LHCN-M2 (cell line): ENCODE data around the gene CLEC10A. TPM values are rescaled to one million over a fixed set of nuclear protein-coding genes. Genes with fewer than 3 reads are reported as not detected.
"Not testable (repeated sequence)": the region's sequence is repeated elsewhere in the genome, so short reads cannot be mapped to it uniquely, and the experiment has no call there.

ENCODE experiments used
- DNase-seq: peaks from one replicate; pipeline ENCODE4 v3.0.0-alpha.2; 2012; ENCODE audit warnings: low read depth
- polyA plus RNA-seq: library from polyadenylated mRNA; unstranded; fragments of >200 nt; gene quantifications from one replicate; pipeline ENCODE4 v1.2.1, GENCODE V29; 2012; ENCODE audit warnings: missing spikeins
- total RNA-seq: library from RNA; depleted of rRNA; stranded (reverse); fragments of >200 nt; gene quantifications from 2 replicates; pipeline ENCODE4 v1.2.3, GENCODE V29; 2014; rRNA removed

CLEC10A gene, protein sequence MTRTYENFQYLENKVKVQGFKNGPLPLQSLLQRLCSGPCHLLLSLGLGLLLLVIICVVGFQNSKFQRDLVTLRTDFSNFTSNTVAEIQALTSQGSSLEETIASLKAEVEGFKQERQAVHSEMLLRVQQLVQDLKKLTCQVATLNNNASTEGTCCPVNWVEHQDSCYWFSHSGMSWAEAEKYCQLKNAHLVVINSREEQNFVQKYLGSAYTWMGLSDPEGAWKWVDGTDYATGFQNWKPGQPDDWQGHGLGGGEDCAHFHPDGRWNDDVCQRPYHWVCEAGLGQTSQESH
- total RNA-seq: not detected in 2 replicates
- not detected for polyA plus RNA-seq

DNA sequence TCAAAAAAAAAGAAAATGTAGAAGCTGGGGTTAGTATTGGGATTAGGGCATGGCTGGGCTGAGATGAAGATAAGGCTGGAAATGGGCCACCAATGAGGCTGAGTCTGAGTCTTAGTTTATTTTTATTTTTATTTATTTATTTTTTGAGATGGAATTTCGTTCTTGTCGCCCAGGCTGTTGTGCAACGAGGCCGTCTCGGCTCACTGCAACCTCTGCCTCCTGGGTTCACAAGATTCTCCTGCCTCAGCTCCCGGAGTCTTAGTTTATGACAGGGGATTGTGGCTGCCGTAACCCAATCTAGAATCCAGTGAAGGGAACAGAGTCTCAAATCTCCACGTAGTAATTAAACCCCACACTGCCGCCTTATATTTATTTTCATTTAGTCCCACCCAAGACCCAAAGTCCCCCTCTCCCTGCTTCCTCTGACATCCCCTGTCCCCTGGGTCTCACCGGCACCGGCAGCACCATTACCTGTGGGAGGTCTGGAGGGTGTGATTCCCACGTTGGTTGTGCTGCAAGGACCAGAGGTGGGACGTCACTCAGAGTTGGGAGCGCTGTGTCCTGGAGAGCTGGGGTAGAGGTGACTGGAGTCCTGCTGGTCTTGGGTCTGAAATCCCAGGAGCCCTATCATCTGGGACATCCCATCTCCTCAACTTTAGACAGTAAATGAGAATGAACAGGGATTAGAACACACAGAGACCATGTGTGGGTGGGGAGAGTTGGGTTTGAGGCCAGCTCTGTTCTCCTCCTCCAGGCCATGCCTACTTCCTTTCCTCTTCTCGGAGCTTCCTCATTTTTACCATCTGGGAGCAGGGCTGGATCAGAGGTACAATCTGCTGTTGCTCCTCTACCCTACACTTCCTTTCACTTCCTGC lies at the start of gene CLEC10A:
Gene CLEC10A (minus strand): TSS at position 671 of the 875 bp plus-strand sequence. CDS start 1,439 bp downstream, outside the sequence.
- no peak for DNase-seq

DNA sequence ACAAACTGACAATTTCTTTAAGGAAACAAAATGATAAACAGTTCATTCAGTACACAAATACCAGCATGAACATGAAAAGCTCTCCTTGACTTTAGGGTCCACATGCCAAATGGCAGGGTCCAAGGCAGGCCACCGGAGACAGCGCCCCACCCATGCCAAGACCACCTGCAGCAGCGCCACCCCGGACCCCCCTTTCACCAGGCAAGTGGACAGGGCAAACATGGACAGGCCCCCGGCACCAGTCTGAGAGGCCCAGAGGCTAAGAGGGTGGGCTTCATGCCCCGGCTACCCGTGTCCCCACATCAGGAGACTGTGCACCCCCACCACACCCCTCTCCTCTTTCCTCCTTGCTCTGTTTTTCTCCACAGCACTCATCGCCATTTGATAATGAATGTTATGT lies 49.3 kb upstream of the CLEC10A start:
- DNase-seq: no peak

DNA sequence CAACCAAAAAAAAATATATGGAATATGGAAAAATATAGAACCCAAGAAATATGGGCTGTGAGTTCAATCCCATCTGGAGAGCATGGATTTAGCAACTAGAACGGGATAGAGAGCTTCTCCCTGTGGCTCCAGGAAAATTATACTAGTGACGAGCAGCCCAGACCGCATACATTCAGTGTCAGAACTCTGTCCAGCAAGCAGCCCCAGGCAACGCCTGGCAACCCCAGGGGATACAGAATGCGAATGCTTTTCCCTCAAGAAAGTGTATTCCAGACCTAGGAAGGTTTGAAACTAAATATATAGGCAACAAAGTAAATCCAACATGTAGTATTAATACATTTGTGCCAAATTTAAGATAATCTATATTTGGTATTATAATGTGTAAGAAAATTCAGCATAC lies 48.1 kb upstream of the CLEC10A start:
- no peak for DNase-seq

DNA sequence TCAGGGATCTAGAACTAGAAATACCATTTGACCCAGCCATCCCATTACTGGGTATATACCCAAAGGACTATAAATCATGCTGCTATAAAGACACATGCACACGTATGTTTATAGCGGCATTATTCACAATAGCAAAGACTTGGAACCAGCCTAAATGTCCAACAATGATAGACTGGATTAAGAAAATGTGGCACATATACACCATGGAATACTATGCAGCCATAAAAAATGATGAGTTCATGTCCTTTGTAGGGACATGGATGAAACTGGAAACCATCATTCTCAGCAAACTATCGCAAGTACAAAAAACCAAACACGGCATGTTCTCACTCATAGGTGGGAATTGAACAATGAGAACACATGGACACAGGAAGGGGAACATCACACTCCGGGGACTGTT lies 47.5 kb upstream of the CLEC10A start:
- DNase-seq: not testable (repeated sequence)

DNA sequence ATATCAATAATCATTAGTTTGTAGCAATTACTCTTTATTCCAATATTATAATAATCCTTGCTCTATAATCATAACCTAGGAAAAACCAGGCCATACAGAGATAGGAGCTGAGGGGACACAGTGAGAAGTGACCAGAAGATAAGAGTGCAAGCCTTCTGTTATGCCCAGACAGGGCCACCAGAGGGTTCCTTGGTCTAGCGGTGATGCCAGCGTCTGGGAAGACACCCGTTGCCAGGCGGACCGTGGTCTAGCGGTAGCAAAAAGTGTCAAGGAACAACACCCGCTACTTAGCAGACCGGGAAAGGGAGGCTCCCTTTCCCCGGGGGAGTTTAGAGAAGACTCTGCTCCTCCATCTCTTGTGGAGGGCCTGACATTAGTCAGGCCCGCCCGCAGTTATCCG lies 46.3 kb upstream of the CLEC10A start:
- DNase-seq: not testable (repeated sequence)

DNA sequence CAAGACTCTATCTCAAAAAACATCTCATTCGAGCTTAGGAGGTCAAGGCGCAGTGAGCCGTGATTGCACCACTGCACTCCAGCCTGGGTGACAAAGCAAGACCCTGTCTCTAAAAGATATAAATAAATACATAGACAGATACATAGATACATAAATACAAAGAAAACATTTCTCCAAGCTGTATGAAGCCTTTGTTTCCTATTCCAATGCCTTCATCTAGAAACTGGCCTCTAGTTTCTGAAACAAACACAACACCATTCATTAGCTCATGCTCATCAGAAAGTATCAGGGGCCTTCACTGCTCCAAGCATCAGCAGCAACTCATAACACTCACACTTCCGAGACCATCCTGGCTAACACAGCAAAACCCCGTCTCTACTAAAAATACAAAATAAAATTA lies 44.9 kb upstream of the CLEC10A start:
- DNase-seq: no peak

DNA sequence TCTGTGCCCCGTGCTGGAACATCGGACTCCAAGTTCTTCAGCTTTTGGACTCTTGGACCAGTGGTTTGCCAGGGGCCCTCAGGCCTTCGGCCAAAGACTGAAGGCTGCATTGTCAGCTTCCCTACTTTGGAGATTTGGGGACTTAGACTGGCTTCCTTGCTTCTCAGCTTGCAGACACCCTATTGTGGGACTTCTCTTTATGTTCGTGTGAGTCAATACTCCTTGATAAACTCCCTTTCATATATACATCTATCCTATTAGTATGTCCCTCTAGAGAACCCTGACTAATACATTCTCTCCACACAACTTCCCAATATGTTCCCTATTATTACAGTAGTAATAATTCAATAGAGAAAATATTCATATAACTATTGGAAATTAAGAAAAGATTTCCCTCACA lies 43.8 kb upstream of the CLEC10A start:
- DNase-seq: no peak

DNA sequence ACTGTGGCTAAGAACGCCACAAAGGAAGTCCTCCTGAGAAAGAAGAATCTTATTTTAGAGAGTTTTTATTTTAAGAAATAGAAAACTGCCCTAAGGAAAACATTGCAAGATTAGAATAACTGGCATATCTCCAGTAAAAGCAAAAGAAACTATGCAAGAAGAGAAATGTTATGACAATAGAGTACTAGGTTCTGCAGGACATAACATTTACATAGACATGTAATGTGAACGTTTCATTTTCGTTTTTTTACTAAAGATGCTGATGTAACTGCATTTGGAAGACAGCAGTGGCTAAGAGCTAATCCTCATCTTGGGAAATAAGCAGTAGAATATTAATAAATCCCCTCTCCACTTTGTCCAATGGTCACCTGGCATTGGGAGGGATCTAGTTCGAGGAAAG lies 42.3 kb upstream of the CLEC10A start:
- no peak for DNase-seq

DNA sequence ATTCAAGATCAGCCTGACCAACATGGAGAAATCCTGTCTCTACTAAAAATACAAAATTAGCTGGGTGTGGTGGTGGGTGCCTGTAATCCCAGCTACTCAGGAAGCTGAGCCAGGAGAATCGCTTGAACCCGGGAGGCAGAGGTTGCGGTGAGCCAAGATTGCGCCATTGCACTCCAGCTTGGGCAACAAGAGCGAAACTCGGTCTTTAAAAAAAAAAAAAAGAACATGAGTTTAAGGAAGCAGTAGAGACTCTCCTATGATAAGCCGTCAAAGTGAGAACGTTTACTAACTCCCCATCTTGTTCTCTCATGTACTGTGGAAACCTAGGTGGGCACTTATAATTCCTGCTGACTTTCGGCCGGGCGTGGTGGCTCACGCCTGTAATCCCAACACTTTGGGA lies 40.6 kb upstream of the CLEC10A start:
- DNase-seq: not testable (repeated sequence)

DNA sequence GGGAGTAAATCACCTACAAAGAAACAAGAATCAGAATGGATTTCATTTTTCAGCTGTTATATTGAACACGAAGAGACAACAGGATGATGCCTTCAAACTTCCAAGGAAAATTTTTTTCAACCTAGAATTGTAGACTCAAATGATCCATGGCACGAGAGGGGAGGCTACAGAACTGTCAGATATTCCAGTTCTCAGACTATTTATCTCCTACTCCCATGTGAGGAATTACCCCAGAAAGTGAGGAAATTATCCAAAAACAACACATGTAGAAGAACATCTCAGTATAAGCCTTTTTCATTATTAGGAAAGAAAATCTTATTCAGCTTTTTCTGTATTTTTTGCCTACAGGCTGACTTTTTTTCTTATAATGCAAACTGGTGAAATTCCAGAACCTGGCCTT lies 40.1 kb upstream of the CLEC10A start:
- no peak for DNase-seq

DNA sequence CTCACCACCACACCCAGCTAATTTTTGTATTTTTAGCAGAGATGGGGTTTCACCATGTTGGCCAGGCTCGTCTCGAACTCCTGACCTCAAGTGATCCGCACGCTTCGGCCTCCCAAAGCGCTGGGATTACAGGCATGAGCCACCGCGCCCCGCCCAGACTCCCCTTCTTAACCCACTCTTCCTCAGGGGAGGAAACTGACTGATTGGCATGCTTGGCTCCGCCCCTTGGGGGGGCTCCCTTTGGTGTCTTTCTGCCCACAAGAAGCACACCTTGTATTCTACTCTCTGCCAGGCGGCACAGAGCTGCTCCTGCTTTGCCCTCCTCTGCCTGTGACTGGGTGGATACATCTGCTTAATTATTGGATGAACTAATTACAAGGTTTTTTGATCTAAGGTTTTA lies 39.3 kb upstream of the CLEC10A start:
- DNase-seq: no peak

DNA sequence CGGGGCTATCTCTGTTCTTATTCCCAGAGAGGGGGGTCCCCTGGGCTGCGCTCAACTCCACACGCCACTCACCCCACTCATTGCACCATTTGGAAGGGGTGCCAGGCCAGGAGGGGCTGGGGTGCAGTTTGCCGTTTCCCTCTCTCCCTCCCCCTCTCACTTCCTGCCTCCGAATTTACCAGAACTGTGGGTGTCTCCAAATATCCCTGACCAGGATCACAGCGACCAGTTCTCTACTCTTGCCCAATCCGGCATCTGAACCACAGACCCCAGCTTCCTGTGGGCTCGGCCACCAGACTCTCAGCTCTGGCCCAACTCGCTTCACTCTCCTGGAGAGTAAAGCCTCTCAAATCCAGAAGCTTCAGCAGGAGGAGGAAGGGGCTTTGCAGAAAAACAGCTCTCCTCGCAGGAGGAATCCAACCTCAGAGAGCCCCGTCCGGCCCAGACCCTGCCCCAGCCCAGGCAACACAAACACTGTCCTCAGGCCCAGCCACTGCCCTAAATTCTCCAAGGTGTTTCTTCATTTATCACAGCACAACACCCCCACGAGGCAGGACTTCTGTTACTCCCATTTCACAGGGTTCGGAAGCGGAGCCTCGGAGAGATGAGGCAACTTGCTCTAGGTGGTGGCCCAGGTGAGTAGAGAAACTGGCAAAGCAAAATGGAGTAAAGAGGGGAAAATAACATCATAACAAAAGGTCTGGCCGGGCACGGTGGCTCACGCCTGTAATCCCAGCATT lies 35.0 kb upstream of the CLEC10A start:
- no peak for DNase-seq

DNA sequence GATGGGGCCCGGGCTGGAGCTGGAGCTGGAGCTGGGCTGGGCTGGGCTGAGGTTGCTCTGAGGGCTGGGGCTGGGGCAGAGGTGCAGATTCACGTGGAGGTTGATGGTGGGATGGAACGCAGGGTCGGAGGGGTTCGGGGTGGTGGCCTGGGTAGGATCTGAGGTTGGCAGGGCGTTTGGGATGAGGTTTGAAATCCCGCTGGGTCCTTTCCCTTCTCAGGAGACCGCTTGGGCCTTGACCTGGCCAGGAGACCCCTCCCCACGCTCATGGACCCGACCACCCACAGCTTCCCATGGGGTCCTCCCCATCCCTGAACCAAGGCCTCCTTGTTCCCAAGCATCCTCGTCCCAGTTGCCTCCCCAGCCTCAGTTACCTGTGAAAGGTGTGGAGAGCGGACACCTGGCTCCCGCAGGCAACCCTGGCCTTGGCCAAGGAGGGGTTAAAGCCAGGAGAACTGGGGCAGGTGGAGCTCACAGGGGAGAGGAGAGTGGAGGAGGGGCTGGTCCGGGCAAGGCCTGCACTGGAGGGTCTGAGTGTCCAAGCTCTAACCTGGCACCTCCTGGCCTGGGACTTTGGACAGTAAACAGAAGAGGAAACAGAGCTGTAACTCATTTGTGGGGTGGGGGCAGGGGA lies 34.3 kb upstream of the CLEC10A start, which contains the start of gene ASGR2:
Gene ASGR2 (minus strand): TSS at position 582 of the 634 bp plus-strand sequence. CDS start 582 bp downstream, outside the sequence.
- DNase-seq: no peak

DNA sequence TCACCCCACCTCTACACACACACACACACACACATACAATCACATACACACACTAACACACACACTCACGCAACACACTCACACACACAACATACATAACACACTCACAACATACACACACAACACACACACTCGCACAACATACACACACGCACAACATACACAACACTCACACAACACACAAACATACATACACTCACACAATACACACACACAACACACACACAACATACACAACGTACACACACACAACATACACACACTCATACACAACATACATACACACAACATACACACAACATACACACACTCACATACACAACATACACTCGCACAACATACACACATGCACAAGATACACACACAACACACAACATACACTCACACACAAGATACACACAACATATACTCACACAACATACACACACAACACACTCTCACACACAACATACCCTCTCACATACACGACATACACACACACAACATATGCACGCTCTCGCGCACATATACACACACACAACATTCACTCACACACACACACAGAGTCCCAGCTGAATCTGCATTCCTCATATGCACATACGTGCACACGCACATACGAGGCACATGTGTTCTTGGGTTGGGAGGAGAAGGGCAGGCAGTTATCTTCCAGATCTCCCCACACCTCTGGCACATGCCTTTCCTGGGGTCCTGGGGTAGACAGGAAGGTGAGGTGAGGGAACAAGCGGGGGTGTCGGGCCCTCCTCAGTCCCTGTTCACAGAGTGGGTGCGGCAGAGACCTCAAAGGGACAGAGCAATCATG lies 33.4 kb upstream of the CLEC10A start:
- no peak for DNase-seq

DNA sequence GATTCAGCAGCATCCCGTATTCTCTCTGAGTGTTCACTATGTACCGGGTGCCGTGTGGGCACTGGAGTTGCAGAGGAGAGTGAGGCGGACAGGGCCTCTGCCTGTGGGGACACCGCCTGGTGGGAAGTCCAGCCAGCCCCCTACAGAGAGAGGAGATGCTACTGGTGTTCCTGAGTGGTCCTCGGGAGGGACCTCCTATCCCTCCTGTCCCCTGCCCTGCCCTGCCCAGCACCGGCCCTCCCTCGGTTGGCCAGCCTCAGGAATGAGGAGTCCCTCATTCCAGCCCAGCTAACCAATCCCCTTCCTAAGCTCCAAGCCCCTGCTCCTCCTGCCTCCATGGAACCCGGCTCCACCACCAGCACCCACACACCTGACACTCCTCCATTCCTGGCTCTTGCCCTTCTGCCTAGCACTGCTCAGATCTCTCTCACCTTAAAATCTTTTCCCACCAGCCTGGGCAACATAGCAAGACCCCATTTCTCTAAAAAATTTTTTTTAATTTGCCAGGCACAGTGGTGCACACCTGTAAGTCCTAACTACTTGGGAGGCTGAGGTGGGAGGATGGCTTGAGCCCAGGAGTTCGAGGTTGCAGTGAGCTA lies 32.6 kb upstream of the CLEC10A start:
- no peak for DNase-seq

DNA sequence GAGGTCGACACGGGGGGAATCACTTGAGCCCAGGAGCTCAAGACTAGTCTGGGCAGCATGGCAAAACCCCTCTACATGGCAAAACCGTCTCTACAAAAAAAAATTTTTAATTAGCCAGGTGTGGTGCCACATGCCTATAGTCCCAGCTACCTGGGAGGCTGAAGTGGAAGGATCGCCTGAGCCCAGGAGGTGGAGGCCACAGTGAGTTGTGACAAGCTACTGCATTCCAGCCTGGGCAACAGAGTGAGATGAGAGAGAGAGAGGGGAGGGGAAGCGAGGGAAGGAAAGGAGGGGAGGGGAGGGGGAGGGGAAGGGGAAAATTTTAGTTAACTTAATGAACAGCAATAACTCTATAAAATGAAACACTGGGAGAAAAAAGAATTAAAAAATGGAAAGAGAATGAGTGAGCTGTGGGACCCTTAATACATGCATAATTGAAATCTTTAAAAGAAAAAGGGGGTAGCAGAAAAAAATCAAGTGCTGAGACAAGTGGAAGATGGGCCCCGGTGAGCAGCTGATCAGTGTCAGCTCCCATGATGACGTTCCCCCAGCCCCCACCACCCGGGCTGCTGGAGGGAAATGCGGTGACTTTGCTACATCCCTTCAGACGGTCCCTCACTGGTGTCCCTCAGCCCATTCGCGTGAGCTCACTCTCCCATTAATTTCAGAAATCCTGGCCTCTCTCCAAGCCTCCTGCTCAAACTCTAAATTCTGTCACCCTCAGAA lies 31.9 kb upstream of the CLEC10A start:
- DNase-seq: no peak

DNA sequence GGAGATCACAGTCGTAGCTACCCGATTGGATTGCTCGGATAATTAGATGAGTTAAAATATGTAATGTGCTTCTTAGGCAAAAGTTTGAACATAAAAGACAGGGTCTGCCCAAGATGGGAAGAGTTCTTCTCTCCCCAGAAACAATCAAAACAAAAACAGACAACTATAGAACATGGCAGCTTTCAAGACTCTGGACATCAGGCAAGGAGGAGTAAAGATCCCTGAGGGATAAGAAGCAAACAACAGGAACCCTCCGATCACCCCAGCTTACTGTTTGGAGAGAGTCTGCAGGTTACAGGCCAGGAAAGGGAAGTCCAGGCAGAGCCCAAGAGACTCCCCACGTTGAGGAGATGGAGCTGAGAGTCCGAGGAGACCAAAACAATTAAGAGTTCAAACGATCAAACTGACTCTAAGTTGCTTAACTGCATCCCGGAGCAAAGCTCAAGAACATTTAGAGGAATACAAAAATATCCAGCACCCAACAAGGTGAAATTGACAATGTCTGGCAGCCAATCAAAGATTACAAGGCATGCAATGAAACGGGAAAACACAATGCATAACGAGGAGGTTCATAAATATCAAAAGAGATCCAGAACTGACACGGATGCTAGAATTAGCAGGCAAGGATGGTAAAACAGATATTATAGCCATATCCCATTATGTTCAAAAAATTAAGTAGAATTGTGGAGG lies 30.7 kb upstream of the CLEC10A start:
- no peak for DNase-seq

DNA sequence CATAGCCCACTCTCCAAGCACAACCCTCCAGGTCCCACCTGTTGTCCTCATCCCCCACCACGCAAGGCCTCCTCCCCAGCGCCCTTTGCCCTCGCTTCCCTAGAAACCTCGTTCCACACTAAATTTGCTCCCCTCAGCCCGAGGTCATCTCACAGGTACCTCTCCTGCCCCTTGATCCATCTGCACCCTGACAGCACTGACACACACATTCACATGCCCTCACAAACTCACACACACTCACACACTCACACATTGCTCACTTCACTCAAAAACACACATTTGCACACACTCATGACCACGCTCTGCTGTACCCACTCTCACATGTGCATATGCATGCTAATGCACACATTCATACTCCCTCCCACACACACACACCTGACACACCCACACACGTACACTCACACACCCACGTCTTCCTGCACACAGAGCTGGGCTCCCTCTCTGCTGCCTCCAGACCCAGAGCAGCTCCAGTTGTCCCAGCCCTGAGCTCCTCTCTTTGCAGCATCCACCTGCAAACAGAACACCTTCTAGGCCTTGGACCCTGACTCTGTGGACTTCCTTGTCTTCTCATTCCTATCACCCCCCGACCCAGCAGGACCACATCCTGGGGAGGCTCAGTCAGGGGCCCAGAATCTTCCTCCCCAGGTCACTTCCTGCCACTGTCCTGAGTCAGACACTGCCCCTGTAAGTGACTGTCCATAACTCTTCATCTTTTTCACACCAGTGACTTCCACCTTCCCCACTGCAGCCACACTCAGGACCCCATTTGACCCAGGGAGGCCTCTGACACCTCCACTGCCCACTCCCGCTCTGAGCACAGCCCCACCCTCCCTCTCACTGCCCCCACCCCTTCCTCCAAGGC lies 29.6 kb upstream of the CLEC10A start:
- no peak for DNase-seq
